ENCODE measurements around the gene NFIB. TPM values are rescaled to one million over a fixed set of nuclear protein-coding genes. Genes with fewer than 3 reads are reported as not detected.

NFIB gene
- total RNA-seq, 1 experiment from 2014 or later, result 12.5 TPM

GRCh38 chr9:14232111-14232510 lies 81.8 kb downstream of the NFIB start (continued):
- TF ChIP-seq NR1H2 (CRISPR knock-in tag; IDR thresholded peaks at IDR 0.05), result no peak
- TF ChIP-seq ARID4B (CRISPR knock-in tag; IDR thresholded peaks at IDR 0.05; ENCODE audit: borderline replicate concordance), result no peak
- TF ChIP-seq ERG (CRISPR knock-in tag; IDR thresholded peaks at IDR 0.05), result no peak
- TF ChIP-seq CBFB (CRISPR knock-in tag; IDR thresholded peaks at IDR 0.05; ENCODE audit: low read depth), result no peak
- no peak for TF ChIP-seq ZNF219 (CRISPR knock-in tag; IDR thresholded peaks at IDR 0.05; ENCODE audit: borderline replicate concordance)
- TF ChIP-seq SMAD4 (CRISPR knock-in tag; IDR thresholded peaks at IDR 0.05), result no peak
- no peak for TF ChIP-seq ZNF317 (CRISPR knock-in tag; IDR thresholded peaks at IDR 0.05; ENCODE audit: borderline replicate concordance, low read depth)
- no peak for TF ChIP-seq HMGXB4 (CRISPR knock-in tag; IDR thresholded peaks at IDR 0.05)
- no peak for TF ChIP-seq CDX4 (CRISPR knock-in tag; IDR thresholded peaks at IDR 0.05; ENCODE audit: borderline replicate concordance)

GRCh38 chr9:14231196-14231990 lies 82.5 kb downstream of the NFIB start:
- CTCF ChIA-PET, result no interaction called here
- H3K4me3 Mint-ChIP-seq, result no peak overlapping the region
- POLR2A ChIA-PET, result no interaction called here
- DNase-seq (ENCODE audit: low spot score) (no peak), ATAC-seq (no peak; the same call in 1 of the 2 replicates)
- H3K4me1 Mint-ChIP-seq, result peaks cover 7% of the 10 kb centered on the region
- H3K36me3 Mint-ChIP-seq, result no peaks in the 10 kb centered on the region
- no peaks in the 10 kb centered on the region for H3K27me3 Mint-ChIP-seq (ENCODE audit: low read depth)
- H3K27ac Mint-ChIP-seq, result no peak overlapping the region
- H3K9me3 Mint-ChIP-seq, result no peaks in the 10 kb centered on the region
- TF ChIP-seq ZSCAN18 (CRISPR knock-in tag; IDR thresholded peaks at IDR 0.05), result no peak
- no peak for TF ChIP-seq NFE2L1 (CRISPR knock-in tag; IDR thresholded peaks at IDR 0.05)
- TF ChIP-seq NR3C1 (CRISPR knock-in tag; conservative IDR thresholded peaks at IDR 0.05; ENCODE audit: low read depth), result no peak
- TF ChIP-seq ZNF416 (CRISPR knock-in tag; IDR thresholded peaks at IDR 0.05), result no peak
- no peak for TF ChIP-seq TEAD1 (CRISPR knock-in tag; IDR thresholded peaks at IDR 0.05)
- TF ChIP-seq IRF2 (CRISPR knock-in tag; IDR thresholded peaks at IDR 0.05; ENCODE audit: borderline replicate concordance, low read depth), result no peak
- no peak for TF ChIP-seq ELF4 (CRISPR knock-in tag; IDR thresholded peaks at IDR 0.05; ENCODE audit: low read depth)
- no peak for TF ChIP-seq MLX (CRISPR knock-in tag; IDR thresholded peaks at IDR 0.05)
- no peak for TF ChIP-seq E2F1 (CRISPR knock-in tag; IDR thresholded peaks at IDR 0.05)
- no peak for TF ChIP-seq ZNF138 (CRISPR knock-in tag; conservative IDR thresholded peaks at IDR 0.05)
- no peak for TF ChIP-seq ETV6 (CRISPR knock-in tag; IDR thresholded peaks at IDR 0.05)
- TF ChIP-seq ATF3 (CRISPR knock-in tag; conservative IDR thresholded peaks at IDR 0.05), result no peak
- no peak for TF ChIP-seq ATF1 (CRISPR knock-in tag; IDR thresholded peaks at IDR 0.05)
- no peak for TF ChIP-seq GTF2I (CRISPR knock-in tag; conservative IDR thresholded peaks at IDR 0.05)
